Measurements from ENCODE around the gene ATP9B. TPM values are rescaled to one million over a fixed set of nuclear protein-coding genes. Genes with fewer than 3 reads are reported as not detected.

The ATP9B gene
- total and polyA plus RNA-seq, 10 of the 15 experiments (the other 5 are each of a cell fraction or from before 2014, with no cell fraction given): 0.74 to 20.7 (median 12.9) TPM

DNA sequence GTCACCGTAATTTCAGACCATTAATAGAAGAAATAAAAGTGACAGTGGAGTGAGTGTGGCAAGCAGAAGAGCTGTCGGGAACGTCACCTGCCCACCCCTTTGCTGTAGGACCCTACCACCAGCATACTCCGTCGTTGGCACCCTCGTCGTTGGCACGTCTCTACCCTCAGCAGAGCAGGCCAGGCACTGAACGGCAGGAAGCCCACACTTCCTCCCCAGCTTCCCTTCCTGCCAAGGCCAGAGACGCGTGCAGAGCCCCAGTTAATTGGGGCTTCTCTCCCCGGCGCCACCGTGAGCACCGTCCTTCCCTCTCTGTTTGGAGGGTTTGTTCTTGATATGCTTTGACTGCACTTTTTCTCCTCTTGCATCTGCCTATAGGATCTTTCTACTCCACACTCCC lies 299.5 kb downstream of the ATP9B start:
- BruUV-seq (replicated peaks): no TSS peak
- DNase-seq (ENCODE audit: low read depth, low spot score): no peak
- SMC1A ChIA-PET (ENCODE audit: uncharacterized antibody, unreplicated experiment): interaction anchor here (0.6 kb wide), 1 partner anchor 301 kb away, joined by 3 read pairs; no protein-coding TSS in a partner anchor

More for the DNA sequence above, 299.5 kb downstream of the ATP9B start:
- ATAC-seq: no peak
- POLR2A ChIA-PET: no interaction called here
- in situ Hi-C loops (cut with MboI): no loop called here
- CTCF ChIA-PET: no interaction called here
- no peaks in the 10 kb centered on the region for H4K20me1 ChIP-seq (ENCODE audit: control insufficient read depth, insufficient read depth)
- no peak for FAIRE-seq
- H2AFZ ChIP-seq (ENCODE audit: control insufficient read depth, low read depth, low read length): no peak overlapping the region
- no peaks in the 10 kb centered on the region for H3K4me1 ChIP-seq (ENCODE audit: control insufficient read depth, insufficient read depth, low read length)
- TF ChIP-seq, protein P1, sequence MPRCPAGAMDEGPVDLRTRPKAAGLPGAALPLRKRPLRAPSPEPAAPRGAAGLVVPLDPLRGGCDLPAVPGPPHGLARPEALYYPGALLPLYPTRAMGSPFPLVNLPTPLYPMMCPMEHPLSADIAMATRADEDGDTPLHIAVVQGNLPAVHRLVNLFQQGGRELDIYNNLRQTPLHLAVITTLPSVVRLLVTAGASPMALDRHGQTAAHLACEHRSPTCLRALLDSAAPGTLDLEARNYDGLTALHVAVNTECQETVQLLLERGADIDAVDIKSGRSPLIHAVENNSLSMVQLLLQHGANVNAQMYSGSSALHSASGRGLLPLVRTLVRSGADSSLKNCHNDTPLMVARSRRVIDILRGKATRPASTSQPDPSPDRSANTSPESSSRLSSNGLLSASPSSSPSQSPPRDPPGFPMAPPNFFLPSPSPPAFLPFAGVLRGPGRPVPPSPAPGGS (IDR thresholded peaks at IDR 0.05; ENCODE audit: borderline replicate concordance, insufficient read depth, low read depth, low read length, poor library complexity, severe bottlenecking): no peak
- no peak for TF ChIP-seq IRF4 (IDR thresholded peaks at IDR 0.05; ENCODE audit: low read depth, low read length)
- TF ChIP-seq ZNF207 (IDR thresholded peaks at IDR 0.05; ENCODE audit: borderline replicate concordance): no peak
- TF ChIP-seq, protein P2, sequence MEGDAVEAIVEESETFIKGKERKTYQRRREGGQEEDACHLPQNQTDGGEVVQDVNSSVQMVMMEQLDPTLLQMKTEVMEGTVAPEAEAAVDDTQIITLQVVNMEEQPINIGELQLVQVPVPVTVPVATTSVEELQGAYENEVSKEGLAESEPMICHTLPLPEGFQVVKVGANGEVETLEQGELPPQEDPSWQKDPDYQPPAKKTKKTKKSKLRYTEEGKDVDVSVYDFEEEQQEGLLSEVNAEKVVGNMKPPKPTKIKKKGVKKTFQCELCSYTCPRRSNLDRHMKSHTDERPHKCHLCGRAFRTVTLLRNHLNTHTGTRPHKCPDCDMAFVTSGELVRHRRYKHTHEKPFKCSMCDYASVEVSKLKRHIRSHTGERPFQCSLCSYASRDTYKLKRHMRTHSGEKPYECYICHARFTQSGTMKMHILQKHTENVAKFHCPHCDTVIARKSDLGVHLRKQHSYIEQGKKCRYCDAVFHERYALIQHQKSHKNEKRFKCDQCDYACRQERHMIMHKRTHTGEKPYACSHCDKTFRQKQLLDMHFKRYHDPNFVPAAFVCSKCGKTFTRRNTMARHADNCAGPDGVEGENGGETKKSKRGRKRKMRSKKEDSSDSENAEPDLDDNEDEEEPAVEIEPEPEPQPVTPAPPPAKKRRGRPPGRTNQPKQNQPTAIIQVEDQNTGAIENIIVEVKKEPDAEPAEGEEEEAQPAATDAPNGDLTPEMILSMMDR (IDR thresholded peaks at IDR 0.05 in 2 of 3, conservative IDR thresholded peaks at IDR 0.05 in 1 of 3; ENCODE audit: control insufficient read depth in 2 of 3, extremely low read depth in 1 of 3, insufficient read depth in 1 of 3, low read depth in 3 of 3, low read length in 3 of 3): no peak
- no peak for TF ChIP-seq NFYA (IDR thresholded peaks at IDR 0.05; ENCODE audit: borderline replicate concordance, low read depth, low read length)
- no peak for TF ChIP-seq PAX8 (IDR thresholded peaks at IDR 0.05)
- TF ChIP-seq LARP7 (IDR thresholded peaks at IDR 0.05): no peak
- no peak for TF ChIP-seq HDAC2 (IDR thresholded peaks at IDR 0.05)
- TF ChIP-seq, protein P3, sequence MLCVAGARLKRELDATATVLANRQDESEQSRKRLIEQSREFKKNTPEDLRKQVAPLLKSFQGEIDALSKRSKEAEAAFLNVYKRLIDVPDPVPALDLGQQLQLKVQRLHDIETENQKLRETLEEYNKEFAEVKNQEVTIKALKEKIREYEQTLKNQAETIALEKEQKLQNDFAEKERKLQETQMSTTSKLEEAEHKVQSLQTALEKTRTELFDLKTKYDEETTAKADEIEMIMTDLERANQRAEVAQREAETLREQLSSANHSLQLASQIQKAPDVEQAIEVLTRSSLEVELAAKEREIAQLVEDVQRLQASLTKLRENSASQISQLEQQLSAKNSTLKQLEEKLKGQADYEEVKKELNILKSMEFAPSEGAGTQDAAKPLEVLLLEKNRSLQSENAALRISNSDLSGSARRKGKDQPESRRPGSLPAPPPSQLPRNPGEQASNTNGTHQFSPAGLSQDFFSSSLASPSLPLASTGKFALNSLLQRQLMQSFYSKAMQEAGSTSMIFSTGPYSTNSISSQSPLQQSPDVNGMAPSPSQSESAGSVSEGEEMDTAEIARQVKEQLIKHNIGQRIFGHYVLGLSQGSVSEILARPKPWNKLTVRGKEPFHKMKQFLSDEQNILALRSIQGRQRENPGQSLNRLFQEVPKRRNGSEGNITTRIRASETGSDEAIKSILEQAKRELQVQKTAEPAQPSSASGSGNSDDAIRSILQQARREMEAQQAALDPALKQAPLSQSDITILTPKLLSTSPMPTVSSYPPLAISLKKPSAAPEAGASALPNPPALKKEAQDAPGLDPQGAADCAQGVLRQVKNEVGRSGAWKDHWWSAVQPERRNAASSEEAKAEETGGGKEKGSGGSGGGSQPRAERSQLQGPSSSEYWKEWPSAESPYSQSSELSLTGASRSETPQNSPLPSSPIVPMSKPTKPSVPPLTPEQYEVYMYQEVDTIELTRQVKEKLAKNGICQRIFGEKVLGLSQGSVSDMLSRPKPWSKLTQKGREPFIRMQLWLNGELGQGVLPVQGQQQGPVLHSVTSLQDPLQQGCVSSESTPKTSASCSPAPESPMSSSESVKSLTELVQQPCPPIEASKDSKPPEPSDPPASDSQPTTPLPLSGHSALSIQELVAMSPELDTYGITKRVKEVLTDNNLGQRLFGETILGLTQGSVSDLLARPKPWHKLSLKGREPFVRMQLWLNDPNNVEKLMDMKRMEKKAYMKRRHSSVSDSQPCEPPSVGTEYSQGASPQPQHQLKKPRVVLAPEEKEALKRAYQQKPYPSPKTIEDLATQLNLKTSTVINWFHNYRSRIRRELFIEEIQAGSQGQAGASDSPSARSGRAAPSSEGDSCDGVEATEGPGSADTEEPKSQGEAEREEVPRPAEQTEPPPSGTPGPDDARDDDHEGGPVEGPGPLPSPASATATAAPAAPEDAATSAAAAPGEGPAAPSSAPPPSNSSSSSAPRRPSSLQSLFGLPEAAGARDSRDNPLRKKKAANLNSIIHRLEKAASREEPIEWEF (IDR thresholded peaks at IDR 0.05; ENCODE audit: insufficient replicate concordance, low read depth, low read length): no peak
- no peak for TF ChIP-seq CEBPB (IDR thresholded peaks at IDR 0.05; ENCODE audit: borderline replicate concordance in 1 of 2, low read depth in 2 of 2, low read length in 2 of 2)
- TF ChIP-seq EP300 (IDR thresholded peaks at IDR 0.05; ENCODE audit: borderline replicate concordance in 1 of 2, control insufficient read depth in 1 of 2, low read depth in 2 of 2, low read length in 2 of 2): no peak
- no peak for TF ChIP-seq NR2C1 (IDR thresholded peaks at IDR 0.05)
- TF ChIP-seq ZZZ3 (IDR thresholded peaks at IDR 0.05; ENCODE audit: control insufficient read depth, insufficient read length, low read depth): no peak
- TF ChIP-seq, protein P4, sequence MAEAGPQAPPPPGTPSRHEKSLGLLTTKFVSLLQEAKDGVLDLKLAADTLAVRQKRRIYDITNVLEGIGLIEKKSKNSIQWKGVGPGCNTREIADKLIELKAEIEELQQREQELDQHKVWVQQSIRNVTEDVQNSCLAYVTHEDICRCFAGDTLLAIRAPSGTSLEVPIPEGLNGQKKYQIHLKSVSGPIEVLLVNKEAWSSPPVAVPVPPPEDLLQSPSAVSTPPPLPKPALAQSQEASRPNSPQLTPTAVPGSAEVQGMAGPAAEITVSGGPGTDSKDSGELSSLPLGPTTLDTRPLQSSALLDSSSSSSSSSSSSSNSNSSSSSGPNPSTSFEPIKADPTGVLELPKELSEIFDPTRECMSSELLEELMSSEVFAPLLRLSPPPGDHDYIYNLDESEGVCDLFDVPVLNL (IDR thresholded peaks at IDR 0.05; ENCODE audit: low read depth, low read length): no peak
- no peaks in the 10 kb centered on the region for H3K79me2 ChIP-seq (ENCODE audit: control insufficient read depth, insufficient read depth, low read length)
- no peak overlapping the region for H3K4me3 ChIP-seq
- WGBS (ENCODE audit: insufficient coverage, insufficient replicate concordance, low lambda C conversion rate, missing lambda C conversion rate): 95% methylated on average over 15 of the region's 15 CpGs
- intact Hi-C loops (cut with micrococcal nuclease; ENCODE audit: unreplicated experiment): no loop called here
- no peaks in the 10 kb centered on the region; a peak in 1 of 4 replicates for H3K36me3 ChIP-seq (ENCODE audit: control insufficient read depth in 2 of 2, insufficient read depth in 2 of 2, low read length in 1 of 2)
- H3K9ac ChIP-seq (ENCODE audit: control insufficient read depth, insufficient read depth, low read length): no peak overlapping the region
- RAD21 ChIA-PET (ENCODE audit: unreplicated experiment): no interaction called here
- H3K27ac ChIP-seq (ENCODE audit: control insufficient read depth, insufficient read depth): no peak overlapping the region
- no peaks in the 10 kb centered on the region for H3K27me3 ChIP-seq (replicated peaks in 1 of 2; ENCODE audit: control insufficient read depth in 2 of 2, insufficient read depth in 2 of 2, low read length in 1 of 2)
- H3K4me2 ChIP-seq (ENCODE audit: control insufficient read depth, insufficient read depth): no peak overlapping the region
- no peaks in the 10 kb centered on the region for H3K9me3 ChIP-seq (replicated peaks; ENCODE audit: control insufficient read depth, insufficient read depth, low read length)
